Measurements from ENCODE around the gene DCAF11.

The DCAF11 gene

GRCh38 chr14:24139272-24139934 is 24.8 kb downstream of the DCAF11 start:
- DNase-seq (ENCODE audit: low read depth): no peak

- DNase-seq (ENCODE audit: low read depth): peak; percentile 95
Observed at GRCh38 chr14:24141097-24141880, 26.7 kb downstream of the DCAF11 start, which contains the start of gene EMC9. Gene EMC9, minus strand, starts transcription at chr14:24141591. Its CDS starts 287 bp downstream, at chr14:24141304.

GRCh38 chr14:24143511-24143910 is 28.9 kb downstream of the DCAF11 start:
- no peak for DNase-seq (ENCODE audit: low read depth)

- no peak for DNase-seq (ENCODE audit: low read depth)
Observed at GRCh38 chr14:24144451-24144850, 29.9 kb downstream of the DCAF11 start.

GRCh38 chr14:24145219-24145618 is 30.6 kb downstream of the DCAF11 start:
- no peak for DNase-seq (ENCODE audit: low read depth)

GRCh38 chr14:24145690-24146452 is 31.3 kb downstream of the DCAF11 start:
- DNase-seq (ENCODE audit: low read depth): no peak

GRCh38 chr14:24146453-24146977 is 31.9 kb downstream of the DCAF11 start, which contains the start of gene PSME2:
Gene PSME2, minus strand, starts transcription at chr14:24146610. Its CDS starts 29 bp downstream, at chr14:24146581.
- DNase-seq (ENCODE audit: low read depth): peak; percentile 93

GRCh38 chr14:24146978-24147760 is 32.6 kb downstream of the DCAF11 start, which contains the start of gene RNF31:
Gene RNF31, plus strand, starts transcription at chr14:24147498. Its CDS starts 201 bp downstream, at chr14:24147699.
- peak; percentile 93 for DNase-seq (ENCODE audit: low read depth)

- DNase-seq (ENCODE audit: low read depth): no peak
Observed at GRCh38 chr14:24147761-24148428, 33.3 kb downstream of the DCAF11 start.

GRCh38 chr14:24149302-24149969 is 34.9 kb downstream of the DCAF11 start:
- no peak for DNase-seq (ENCODE audit: low read depth)

- DNase-seq (ENCODE audit: low read depth): no peak
Observed at GRCh38 chr14:24150061-24150460, 35.5 kb downstream of the DCAF11 start.

- no peak for DNase-seq (ENCODE audit: low read depth)
Observed at GRCh38 chr14:24150567-24150966, 36.0 kb downstream of the DCAF11 start.

- DNase-seq (ENCODE audit: low read depth): no peak
Observed at GRCh38 chr14:24150993-24151392, 36.4 kb downstream of the DCAF11 start.

- DNase-seq (ENCODE audit: low read depth): no peak
Observed at GRCh38 chr14:24151404-24152080, 37.0 kb downstream of the DCAF11 start.

- no peak for DNase-seq (ENCODE audit: low read depth)
Observed at GRCh38 chr14:24155100-24155499, 40.5 kb downstream of the DCAF11 start.

- DNase-seq (ENCODE audit: low read depth): no peak
Observed at GRCh38 chr14:24156840-24157239, 42.3 kb downstream of the DCAF11 start.

GRCh38 chr14:24157331-24157730 is 42.8 kb downstream of the DCAF11 start:
- DNase-seq (ENCODE audit: low read depth): no peak

- DNase-seq (ENCODE audit: low read depth): no peak
Observed at GRCh38 chr14:24159777-24160498, 45.4 kb downstream of the DCAF11 start.

- DNase-seq (ENCODE audit: low read depth): no peak
Observed at GRCh38 chr14:24160499-24160849, 45.9 kb downstream of the DCAF11 start.

Data from CMK (cell line).